GM19043 (cell line): ENCODE measurements around the gene PNMA8C.

Experiments
- ATAC-seq: cut with Tn5 transposase; IDR thresholded peaks from one replicate; pipeline ENCODE4 v1.9.1; 2021; ENCODE audit warnings: low read depth; ENCODE audit not compliant: unreplicated experiment

PNMA8C gene

DNA sequence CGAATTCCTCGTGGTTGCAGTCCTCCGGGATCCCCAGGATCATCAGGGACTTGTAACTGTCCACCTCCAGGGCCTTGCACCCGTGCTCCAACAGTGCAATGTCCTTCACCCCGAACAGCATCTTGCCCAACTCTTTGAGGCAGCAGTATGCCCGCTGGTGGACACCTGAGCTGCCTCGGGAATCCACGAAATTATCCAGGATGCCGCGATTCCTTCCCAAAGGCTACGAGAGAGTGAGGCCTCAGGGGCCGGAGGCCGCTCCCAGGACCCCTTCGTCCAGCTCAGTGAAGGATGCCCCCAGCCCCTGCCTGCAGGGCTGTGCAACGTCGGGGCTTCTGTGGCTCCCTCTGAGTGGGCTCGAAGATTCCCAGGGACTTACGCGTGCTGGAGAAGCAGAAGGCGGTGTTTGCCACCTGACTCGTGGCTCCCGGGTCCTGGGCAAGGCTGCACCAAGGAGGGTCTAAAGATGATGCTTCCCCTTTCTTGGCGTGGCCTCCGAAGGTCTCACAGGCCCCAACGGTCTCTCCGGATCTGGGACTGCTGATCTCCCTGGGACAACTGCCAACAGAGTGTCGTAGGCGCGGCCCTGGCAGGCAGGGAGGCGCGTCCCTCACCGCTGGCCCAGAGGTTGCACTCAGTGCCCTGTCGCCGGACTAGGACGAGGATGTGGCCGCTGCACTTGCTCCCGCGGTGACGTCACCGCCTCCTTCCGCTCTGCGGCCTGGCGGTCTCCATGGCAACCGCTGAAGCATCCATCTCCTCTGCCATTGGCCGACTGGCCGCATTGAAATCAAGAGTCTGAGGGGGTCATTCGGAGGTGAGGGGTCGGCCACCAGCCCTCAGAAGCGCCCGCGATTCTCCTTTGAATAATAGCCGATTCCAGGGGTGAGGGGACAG, at the start of gene PNMA8C:
Gene PNMA8C (minus strand): TSS at position 698 of the 897 bp plus-strand sequence. CDS start 577 bp downstream, at position 121.
- no peak for ATAC-seq

GRCh38 chr19:46475986-46476385, 47.2 kb upstream of the PNMA8C start:
- no peak for ATAC-seq

DNA sequence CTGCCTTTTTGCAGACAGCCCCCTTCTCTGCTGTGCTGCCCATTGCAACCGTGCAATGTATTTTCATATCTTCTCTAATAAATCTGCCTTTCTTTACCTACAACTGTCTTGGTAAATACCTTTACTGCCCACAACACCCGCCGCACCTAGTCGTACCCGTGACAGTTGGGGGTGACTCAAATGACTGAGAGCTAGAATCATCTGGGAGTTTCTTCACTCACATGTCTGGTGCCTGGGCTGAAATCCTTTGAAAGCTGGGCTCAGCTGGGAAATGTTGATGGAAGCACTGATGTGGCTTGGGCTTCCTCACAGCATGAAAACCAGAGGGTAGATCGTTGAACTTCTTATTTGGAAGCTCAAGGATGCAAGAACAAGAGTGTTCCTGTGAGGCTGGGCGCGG, 45.5 kb upstream of the PNMA8C start:
- no peak for ATAC-seq

GRCh38 chr19:46472592-46472991, 43.9 kb upstream of the PNMA8C start:
- ATAC-seq: no peak

DNA sequence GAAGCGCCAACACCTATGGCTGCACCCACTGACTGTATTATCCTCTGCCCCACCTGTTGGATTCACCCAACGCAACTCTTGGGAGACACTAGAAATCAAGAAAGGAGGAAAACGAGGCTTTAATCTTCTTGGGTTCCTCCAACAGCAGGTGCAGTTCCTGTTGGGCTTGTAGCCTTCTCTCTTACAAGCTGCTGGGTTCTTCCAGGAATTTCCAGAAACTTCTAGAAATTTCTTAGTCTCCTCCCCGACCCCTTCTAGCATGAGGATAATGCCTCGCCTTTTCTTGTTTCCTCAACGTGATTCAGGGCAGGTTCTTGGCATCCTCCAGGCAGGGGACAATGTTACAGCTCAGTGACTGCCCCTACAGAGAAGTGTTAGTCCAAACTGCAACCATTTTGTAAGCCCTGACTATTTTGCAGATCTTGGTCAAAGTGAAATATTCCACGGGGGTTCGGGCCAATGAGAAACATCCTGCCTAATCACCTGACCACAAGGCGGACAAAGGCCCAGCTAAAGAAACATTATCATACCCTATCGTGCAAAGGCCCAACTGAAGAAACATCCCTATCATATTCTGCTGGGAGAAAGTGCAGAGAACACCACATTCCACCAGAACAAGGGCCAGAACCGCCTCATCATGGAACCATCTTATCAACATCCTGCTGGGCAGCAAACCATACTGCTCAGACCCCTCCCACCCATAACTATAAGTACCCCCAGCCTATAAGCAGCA, 43.2 kb upstream of the PNMA8C start:
- ATAC-seq: no peak

DNA sequence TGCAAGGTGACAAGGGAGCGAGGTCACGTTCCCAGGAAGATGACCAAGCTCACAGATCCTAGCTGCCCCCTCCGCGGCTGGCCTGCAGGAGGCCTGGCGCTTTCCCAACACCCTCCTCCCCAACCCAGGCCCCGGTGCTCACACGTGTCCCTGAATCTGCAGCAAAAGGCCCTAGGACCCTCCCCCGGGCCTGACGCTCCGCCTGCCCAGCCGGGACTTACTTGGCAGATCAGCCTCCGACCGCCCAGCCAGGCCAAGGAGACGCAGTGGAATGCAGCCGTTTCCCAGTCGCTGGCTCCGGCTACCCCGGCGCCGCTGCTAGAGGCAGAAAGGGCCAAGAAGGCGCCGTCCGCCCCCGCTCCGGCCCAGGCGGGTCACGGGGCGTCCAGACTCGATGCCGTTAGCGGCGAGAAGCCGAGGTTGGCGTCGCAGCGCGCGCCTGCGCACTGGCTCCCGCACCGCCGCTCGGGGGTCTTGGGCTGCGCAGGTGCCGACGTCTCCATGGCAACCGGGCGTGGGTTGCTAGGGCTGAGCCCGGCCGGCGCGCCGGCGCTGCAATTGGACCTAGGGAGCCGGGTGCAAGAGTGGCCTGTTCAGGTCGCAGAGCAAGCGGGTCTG, 42.5 kb upstream of the PNMA8C start, which contains the start of gene PNMA8A:
Gene PNMA8A (minus strand): TSS at position 448 of the 618 bp plus-strand sequence. CDS start 528 bp downstream, outside the sequence.
- ATAC-seq: no peak

GRCh38 chr19:46470376-46470775, 41.6 kb upstream of the PNMA8C start:
- no peak for ATAC-seq

DNA sequence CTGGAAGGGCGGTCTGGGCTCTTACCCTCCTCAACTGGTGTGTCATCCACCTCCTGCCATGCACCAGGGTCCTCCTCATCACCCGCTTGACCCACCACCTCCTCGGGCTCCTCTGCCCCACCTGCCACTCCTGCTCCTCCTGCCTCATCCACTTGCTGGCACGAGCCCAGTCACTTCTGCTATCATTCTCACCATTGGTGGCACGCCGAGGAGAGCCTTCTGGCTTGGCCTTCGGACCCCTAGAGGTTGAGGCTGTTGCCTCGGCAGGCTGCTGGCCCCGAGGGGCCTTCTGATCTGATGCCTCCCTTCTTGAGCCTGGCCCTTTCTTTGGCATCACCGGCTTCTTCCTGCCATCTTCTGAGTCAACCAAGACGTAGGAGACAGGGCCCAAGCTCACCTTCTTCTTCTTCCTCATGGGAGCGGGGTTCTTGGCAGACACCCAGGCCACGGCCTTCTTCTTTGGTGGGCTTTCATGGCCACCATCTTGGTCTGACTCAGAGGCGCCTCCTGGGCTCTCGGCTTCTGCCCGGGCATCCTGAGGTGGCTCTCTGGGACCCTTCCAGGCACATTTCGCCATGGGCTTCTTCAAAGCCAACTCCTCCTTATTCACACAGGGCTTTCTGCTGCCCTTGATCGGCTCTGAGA, 40.9 kb upstream of the PNMA8C start:
- no peak for ATAC-seq

GRCh38 chr19:46466536-46467196, 37.9 kb upstream of the PNMA8C start:
- peak; percentile 74 for ATAC-seq

GRCh38 chr19:46463516-46463915, 34.8 kb upstream of the PNMA8C start:
- ATAC-seq: no peak

DNA sequence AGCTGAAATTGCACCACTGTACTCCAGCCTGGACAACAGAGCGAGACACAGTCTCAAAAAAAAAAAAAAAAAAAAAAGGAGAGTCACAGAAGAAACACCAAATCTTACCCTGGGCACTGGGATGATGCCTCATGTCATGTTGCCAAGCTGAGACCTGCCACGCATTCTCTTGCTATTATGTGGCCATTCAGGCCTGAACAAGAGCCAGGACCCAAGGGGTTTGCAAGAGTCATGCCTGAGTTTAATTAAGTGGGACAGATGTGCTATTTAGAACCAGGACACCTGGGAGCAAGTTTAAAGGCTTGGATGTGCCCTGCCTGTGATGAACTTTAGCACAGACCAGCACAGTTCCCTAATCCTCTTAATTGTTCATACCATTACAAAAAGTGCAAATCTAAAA, 32.8 kb upstream of the PNMA8C start:
- ATAC-seq: no peak

DNA sequence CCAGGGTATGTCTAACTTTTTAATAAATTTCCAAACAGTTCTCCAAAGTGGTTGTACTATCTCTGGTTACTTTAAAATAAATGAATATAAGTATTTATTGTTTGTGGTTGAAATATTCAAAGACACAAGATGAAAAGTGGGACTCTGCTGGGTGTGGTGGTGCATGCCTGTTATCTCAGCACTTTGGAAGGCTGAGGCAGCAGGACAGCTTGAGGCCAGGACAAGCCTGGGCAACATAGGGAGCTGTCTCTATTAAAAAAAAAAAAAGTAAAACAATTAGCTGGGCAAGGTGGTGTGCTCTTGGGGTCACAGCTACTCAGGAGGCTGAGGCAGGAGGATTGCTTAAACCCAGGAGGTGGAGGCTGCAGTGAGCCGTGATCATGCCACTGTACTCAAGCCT, 32.2 kb upstream of the PNMA8C start:
- ATAC-seq: no peak

GRCh38 chr19:46460055-46460454, 31.3 kb upstream of the PNMA8C start:
- no peak for ATAC-seq

GRCh38 chr19:46456930-46457329, 28.2 kb upstream of the PNMA8C start:
- no peak for ATAC-seq

GRCh38 chr19:46454244-46454643, 25.5 kb upstream of the PNMA8C start:
- ATAC-seq: no peak

- ATAC-seq: no peak
These were observed 24.9 kb upstream of the PNMA8C start for GRCh38 chr19:46453661-46454060.

GRCh38 chr19:46452186-46452585, 23.4 kb upstream of the PNMA8C start:
- ATAC-seq: no peak

- no peak for ATAC-seq
These were observed 22.6 kb upstream of the PNMA8C start for GRCh38 chr19:46451352-46451751.

DNA sequence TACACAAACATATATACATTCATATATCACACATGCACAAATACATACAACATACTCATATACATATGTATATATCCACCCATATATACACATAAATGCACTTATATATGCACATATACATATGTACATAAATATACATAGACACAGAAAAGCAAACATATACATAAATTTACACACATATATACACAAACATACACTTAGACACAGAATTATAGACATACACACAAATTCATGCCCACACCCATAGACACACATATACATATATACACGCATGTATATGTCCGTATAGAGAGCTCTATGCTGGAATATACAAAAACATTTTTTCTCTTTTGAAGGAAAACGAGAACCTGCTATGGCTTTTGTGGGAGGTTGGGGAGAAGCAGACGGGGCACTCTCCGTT, 22.0 kb upstream of the PNMA8C start:
- no peak for ATAC-seq

- ATAC-seq: no peak
These were observed 20.5 kb upstream of the PNMA8C start for GRCh38 chr19:46449228-46449627.
